GM18873 (cell line): ENCODE data around the gene ARHGAP10.

Experiments used
- ATAC-seq: cut with Tn5 transposase; IDR thresholded peaks from one replicate; pipeline ENCODE4 v1.9.1; 2021; ENCODE audit warnings: mild to moderate bottlenecking, moderate library complexity, moderate number of reproducible peaks; ENCODE audit not compliant: unreplicated experiment, low FRiP score

ARHGAP10 gene, protein sequence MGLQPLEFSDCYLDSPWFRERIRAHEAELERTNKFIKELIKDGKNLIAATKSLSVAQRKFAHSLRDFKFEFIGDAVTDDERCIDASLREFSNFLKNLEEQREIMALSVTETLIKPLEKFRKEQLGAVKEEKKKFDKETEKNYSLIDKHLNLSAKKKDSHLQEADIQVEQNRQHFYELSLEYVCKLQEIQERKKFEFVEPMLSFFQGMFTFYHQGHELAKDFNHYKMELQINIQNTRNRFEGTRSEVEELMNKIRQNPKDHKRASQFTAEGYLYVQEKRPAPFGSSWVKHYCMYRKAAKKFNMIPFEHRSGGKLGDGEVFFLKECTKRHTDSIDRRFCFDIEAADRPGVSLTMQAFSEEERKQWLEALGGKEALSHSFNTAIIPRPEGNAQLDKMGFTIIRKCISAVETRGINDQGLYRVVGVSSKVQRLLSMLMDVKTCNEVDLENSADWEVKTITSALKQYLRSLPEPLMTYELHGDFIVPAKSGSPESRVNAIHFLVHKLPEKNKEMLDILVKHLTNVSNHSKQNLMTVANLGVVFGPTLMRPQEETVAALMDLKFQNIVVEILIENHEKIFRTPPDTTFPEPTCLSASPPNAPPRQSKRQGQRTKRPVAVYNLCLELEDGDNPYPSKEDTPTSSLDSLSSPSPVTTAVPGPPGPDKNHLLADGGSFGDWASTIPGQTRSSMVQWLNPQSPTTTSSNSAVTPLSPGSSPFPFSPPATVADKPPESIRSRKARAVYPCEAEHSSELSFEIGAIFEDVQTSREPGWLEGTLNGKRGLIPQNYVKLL

DNA sequence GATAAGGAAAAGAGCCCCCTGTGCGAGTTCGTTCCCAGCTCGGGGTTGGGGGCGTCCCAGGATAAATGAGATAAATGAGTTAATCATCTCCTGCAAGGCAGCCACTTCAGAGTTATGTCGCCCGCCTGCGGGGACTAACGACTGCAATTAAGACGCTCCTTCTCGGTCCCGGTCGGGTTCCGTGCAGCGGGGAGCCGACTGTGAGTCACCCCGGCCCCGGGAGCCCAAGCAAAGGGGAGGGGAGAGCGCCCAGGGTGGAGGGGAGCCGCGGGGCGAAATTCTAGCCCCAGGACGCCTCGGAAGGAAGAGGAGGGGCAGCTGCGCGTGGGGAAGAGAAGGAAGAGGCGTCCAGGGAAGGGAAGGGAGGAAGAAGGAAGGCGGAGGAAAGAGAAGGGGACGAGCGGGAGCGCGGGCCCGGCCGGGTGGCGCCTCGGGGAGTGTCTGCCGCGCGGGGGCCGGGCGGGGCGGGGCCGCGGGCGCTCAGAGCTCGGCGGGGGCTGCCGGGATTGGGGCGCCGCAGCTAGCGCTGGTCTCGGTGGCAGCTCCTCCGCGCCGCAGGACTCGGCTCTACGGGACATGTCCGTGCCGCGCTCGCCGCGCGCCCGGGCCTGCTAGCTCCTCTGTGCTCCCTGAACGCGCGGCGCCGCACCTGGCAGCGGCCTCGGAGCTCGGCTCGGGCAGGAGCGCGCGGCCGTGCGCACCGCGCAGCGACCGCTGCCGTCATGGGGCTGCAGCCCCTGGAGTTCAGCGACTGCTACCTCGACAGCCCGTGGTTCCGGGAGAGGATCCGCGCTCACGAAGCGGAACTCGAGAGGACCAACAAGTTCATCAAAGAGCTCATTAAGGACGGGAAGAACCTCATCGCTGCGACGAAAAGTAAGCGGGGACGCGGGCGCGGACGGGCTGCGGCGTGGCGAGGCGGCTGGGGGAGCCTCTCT is at the start of gene ARHGAP10:
ARHGAP10 (plus strand) TSS at position 509 of the 938 bp plus-strand sequence; CDS start at position 723, 214 bp downstream.
- ATAC-seq = peak; percentile 39

DNA sequence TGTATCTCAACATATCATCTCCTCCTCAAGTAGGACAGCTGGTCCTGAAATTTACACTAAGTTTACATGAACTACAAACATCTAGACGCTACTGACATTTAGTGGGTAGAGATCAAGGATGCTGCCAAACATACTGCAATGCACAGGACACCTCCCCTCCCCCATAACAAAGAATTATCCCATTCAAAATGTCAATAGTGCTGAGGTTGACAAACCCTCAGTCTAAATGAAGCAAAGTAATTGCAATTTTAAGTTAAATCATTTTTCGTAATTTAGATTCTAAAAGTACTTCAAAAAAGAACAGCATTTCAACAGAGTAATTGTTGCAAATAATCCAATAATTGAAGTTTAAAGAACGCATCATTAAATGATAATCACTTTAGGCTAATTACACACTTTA is 49.1 kb upstream of the ARHGAP10 start:
- ATAC-seq = no peak

DNA sequence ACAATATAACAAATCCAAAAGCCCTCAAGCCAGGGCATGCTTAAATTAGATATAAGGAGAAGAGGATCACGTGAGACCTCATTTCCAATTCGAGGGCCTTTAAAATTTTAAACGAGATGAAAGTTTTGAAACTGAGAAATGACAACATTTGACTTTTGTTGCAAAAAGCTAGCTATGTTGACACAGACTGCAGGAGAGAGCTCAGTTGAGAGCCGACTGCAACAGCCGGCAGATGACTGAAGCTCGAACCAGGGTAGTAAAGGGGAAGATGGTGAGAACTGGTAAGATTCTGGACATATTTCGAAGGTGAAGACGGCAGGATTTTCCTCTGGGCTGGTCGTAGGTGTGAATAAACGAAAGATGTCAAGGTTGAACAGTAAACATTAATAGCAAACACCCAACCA is 48.7 kb upstream of the ARHGAP10 start:
- no peak for ATAC-seq

DNA sequence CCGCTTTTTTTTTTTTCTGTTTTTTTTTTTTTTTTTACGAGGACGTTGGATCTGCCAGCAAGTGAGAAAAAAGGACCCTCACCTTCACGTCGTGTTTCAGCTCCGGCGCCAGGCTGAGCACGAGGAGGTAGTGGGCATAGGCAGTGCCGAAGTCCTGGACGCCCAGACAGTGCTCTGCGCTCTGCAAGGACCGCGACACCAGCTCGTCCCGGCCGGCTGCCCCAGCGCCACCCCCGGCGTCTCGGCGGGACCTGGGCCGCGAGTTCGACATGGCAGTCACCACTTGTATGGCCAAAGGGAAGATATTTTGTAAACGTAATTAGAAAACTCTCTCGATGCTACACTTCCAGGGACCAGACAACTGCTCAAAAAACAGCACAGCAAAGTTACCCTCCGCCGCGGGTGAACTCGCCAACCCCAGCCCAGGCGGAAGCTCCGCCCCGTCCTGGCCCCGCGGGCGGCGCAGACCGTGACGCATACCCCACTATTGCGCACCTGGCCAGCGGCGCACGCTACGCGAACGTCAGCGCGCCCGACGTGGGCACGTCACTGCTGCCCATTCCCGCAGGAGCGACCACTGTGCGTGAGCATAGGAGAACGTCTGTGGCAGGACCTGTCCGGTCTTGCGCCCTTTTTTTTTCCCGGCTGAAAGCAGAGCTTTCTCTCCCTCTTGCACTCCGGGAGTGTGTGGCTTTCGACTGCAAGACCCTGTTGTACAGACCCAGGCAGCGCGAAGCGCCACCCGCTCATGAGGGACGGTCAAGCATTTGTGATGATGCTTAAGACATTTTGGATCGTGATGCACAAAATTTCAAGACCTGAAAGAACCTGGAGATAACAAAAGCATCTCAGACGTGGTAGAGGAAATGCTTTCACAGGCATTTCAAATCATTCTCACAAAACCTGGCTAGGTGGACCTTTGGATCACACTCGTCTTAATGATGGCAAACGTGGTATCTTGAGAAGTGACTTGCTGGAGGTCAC is 47.9 kb upstream of the ARHGAP10 start, which contains the start of gene PRMT9:
PRMT9 (minus strand) TSS at position 447 of the 984 bp plus-strand sequence; CDS start at position 271, 176 bp downstream.
- peak; percentile 99 for ATAC-seq

DNA sequence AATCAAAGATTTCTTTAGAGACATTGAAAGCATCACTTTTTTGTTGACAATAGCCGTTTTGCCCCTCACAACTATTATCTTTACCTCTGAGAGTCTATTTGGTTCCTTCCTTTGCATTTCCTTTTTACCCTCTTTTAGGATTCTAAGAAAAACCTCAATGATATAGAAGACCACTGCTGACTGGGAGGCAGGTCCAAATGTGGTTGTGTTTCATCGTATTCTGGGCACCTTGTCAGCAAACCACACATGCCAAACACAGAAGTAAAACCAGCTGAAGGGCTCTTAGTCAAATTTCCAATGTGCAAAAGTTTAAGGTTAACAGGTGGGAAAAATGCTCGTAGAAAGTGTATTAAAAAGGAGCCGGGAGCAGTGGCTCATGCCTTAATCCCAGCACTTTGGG is 42.8 kb upstream of the ARHGAP10 start:
- no peak for ATAC-seq

GRCh38 chr4:147691820-147692219 is 40.1 kb upstream of the ARHGAP10 start:
- ATAC-seq = no peak

GRCh38 chr4:147693218-147693617 is 38.7 kb upstream of the ARHGAP10 start:
- no peak for ATAC-seq

- ATAC-seq = no peak
Measured at GRCh38 chr4:147696866-147697265, 35.0 kb upstream of the ARHGAP10 start.

- no peak for ATAC-seq
Measured at GRCh38 chr4:147704846-147705245, 27.0 kb upstream of the ARHGAP10 start.

GRCh38 chr4:147707892-147708672 is 23.8 kb upstream of the ARHGAP10 start:
- no peak for ATAC-seq

DNA sequence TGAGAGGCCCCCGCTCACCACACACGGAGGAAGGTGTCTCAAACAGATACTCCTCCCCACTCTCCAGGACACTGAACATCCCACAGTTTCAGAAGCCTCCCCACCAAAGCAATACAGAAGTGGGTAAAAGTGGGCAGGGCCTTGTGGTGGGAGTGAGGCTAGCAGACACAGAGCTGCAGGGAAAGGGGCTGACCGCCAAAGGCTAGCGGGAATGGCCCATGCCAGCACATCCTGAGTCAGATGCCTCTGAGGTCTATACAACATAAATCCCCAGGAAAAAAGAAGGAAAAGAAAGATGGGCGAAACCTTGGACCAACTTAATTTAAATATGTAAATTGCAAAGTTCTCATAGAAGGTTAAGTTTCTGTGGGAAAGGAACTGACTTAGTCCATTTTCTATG is 21.9 kb upstream of the ARHGAP10 start:
- no peak for ATAC-seq

- ATAC-seq = no peak
Measured at GRCh38 chr4:147714575-147715401, 17.1 kb upstream of the ARHGAP10 start.

GRCh38 chr4:147717878-147718277 is 14.0 kb upstream of the ARHGAP10 start:
- peak; percentile 88 for ATAC-seq

DNA sequence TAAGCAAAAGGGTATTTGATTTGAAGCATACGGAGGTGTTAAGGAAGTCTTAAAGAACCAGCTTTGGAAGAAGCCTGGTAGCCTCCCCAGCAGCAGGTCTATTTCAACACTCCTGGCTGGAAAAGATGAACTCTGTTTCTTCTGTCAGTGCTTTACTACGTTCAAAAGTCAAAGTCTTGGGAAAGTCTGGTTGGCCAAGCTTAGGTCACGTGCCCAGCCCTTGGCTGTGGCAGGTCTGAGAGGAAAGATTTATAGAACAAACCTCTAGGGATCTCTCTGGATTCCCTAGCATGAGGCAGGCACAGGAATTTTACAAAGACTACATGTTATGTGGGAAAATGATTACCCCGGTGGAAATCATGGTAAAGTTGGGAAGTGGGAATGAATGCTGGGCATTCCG is 8.6 kb upstream of the ARHGAP10 start:
- ATAC-seq = no peak

DNA sequence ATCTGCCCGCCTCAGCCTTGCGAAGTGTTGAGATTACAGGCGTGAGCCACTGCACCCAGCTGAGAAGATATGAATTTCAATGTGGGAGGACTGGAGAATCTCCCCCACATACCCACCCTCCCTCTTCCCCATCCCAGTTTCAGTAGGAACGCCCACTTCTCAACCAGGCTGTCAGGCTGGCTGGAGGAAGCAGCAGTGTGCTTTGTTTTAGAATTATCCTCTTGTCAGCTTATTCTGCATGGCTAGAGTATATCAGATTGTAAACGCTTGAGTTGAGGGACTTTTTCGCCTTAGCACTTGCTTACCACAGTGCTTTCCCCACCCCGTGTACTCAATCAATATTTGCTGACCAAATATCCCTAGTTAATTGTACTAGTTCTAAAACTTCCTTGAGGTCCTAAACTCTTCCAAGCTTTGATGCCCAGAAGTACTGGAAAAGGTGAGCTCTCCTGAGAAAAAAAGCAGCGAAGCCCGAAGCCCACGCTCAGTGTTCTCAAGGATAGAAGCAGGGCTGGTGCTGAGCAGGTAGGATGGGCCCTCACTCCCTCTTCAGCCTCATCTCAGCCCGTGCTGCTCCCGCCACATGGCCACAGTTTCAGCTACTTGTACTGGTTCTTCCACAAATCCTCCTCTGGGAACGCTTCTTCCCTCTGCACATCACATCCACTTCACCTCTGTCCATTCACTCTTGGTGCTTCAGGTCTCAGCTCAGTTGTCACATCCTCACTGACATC is 7.3 kb upstream of the ARHGAP10 start:
- ATAC-seq = no peak

GRCh38 chr4:147725673-147726072 is 6.2 kb upstream of the ARHGAP10 start:
- no peak for ATAC-seq

GRCh38 chr4:147727476-147728028 is 4.3 kb upstream of the ARHGAP10 start:
- no peak for ATAC-seq
